ENCODE results near the gene BANP.

The BANP gene

DNA sequence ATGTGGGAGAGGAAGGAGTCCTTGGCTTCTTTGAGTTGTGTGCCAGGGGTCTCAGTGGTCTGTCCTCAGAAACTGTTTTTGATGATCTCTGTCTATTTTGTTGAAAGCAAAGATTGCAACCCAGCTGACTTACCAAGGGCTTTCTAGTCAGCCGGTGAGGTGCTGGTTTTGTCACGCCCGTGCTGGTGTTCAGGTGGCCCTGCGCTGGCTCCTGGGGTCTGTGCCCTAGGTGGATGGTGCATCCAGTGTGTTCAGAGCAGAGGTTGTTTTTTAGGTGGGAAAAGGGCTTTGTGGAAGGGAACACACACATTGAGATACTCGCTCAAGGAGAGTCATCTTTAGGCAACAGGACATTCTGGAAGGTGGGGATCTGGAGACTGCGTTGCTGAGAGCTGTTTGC is 51.0 kb downstream of the BANP start:
- DNase-seq (ENCODE audit: low spot score), result no peak
- H3K36me3 ChIP-seq (ENCODE audit: low read depth), result no peaks in the 10 kb centered on the region; the same call in 1 of the 2 replicates

DNA sequence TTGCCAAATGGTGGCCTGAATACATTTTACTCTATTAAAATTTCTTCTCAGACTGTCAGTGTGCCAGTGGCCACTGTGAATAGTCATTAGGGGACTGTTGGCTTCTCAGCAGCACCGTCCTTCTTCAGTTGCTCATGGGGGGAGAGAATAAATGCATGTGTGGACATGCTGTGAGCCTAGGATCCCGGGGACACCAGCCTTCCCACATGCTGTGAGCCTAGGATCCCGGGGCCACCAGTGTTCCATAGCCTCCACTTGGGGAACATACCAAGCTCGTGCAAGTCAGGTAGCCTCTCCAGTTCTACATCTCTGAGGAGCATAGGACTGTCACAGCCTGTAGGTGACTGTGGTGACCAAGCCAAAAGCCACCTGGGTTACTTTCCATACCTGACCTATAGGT is 51.5 kb downstream of the BANP start:
- DNase-seq (ENCODE audit: low spot score) (no peak), ATAC-seq (ENCODE audit: low read depth) (no peak)
- Histone ChIP-seq H3K27me3 (ENCODE audit: insufficient read depth, poor library complexity, severe bottlenecking) (no peaks in the 10 kb centered on the region), H3K36me3 (ENCODE audit: low read depth) (no peaks in the 10 kb centered on the region; the same call in 1 of the 2 replicates), H3K9me3 (ENCODE audit: severe bottlenecking) (no peaks in the 10 kb centered on the region), H3K27ac (ENCODE audit: poor library complexity, severe bottlenecking) (no peak overlapping the region), H3K4me1 (ENCODE audit: insufficient read depth, poor library complexity, severe bottlenecking) (no peaks in the 10 kb centered on the region), H3K4me3 (ENCODE audit: severe bottlenecking) (no peak overlapping the region)
- TF ChIP-seq, protein P1, sequence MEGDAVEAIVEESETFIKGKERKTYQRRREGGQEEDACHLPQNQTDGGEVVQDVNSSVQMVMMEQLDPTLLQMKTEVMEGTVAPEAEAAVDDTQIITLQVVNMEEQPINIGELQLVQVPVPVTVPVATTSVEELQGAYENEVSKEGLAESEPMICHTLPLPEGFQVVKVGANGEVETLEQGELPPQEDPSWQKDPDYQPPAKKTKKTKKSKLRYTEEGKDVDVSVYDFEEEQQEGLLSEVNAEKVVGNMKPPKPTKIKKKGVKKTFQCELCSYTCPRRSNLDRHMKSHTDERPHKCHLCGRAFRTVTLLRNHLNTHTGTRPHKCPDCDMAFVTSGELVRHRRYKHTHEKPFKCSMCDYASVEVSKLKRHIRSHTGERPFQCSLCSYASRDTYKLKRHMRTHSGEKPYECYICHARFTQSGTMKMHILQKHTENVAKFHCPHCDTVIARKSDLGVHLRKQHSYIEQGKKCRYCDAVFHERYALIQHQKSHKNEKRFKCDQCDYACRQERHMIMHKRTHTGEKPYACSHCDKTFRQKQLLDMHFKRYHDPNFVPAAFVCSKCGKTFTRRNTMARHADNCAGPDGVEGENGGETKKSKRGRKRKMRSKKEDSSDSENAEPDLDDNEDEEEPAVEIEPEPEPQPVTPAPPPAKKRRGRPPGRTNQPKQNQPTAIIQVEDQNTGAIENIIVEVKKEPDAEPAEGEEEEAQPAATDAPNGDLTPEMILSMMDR (IDR thresholded peaks at IDR 0.05; ENCODE audit: poor library complexity, severe bottlenecking), result no peak

More for the DNA sequence above, 51.0 kb downstream of the BANP start:
- Histone ChIP-seq H3K4me1 (ENCODE audit: insufficient read depth, poor library complexity, severe bottlenecking) (no peaks in the 10 kb centered on the region), H3K4me3 (ENCODE audit: severe bottlenecking) (no peak overlapping the region), H3K27me3 (ENCODE audit: insufficient read depth, poor library complexity, severe bottlenecking) (no peaks in the 10 kb centered on the region), H3K9me3 (ENCODE audit: severe bottlenecking) (no peaks in the 10 kb centered on the region), H3K27ac (ENCODE audit: poor library complexity, severe bottlenecking) (no peak overlapping the region)
- ATAC-seq (ENCODE audit: low read depth), result no peak
- TF ChIP-seq, protein P1 (IDR thresholded peaks at IDR 0.05; ENCODE audit: poor library complexity, severe bottlenecking), result no peak

DNA sequence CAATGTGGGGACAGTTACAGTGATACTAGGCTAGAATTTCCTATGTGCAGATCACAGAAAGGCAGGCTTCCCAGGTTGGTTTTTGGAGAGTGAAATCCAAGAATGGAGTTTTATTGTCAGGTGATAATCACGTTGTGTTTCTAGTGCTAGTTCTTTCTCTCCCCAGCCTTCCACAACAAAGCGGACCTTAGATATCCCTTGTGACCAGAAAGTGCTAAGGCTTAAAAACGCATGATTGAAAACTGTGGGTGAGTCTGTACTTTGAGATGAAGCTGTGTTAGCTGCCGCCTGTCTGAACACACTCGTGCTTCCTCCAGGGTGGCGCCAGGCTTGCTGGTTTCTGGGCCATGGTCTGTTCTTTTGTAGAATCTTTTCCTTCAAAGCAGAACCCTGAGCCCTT is 52.1 kb downstream of the BANP start:
- Histone ChIP-seq H3K27me3 (ENCODE audit: insufficient read depth, poor library complexity, severe bottlenecking) (no peaks in the 10 kb centered on the region), H3K9me3 (ENCODE audit: severe bottlenecking) (no peaks in the 10 kb centered on the region), H3K4me3 (ENCODE audit: severe bottlenecking) (no peak overlapping the region), H3K36me3 (ENCODE audit: low read depth) (no peaks in the 10 kb centered on the region; the same call in 1 of the 2 replicates), H3K27ac (ENCODE audit: poor library complexity, severe bottlenecking) (no peak overlapping the region), H3K4me1 (ENCODE audit: insufficient read depth, poor library complexity, severe bottlenecking) (no peaks in the 10 kb centered on the region)
- TF ChIP-seq, protein P1 (IDR thresholded peaks at IDR 0.05; ENCODE audit: poor library complexity, severe bottlenecking), result no peak
- ATAC-seq (ENCODE audit: low read depth), result no peak
- DNase-seq (ENCODE audit: low spot score), result no peak

GRCh38 chr16:88003736-88004135 is 52.5 kb downstream of the BANP start:
- no peaks in the 10 kb centered on the region for H3K27me3 ChIP-seq (ENCODE audit: insufficient read depth, poor library complexity, severe bottlenecking)
- DNase-seq (ENCODE audit: low spot score), result no peak
- no peaks in the 10 kb centered on the region; the same call in 1 of the 2 replicates for H3K36me3 ChIP-seq (ENCODE audit: low read depth)
- no peaks in the 10 kb centered on the region for H3K9me3 ChIP-seq (ENCODE audit: severe bottlenecking)
- H3K4me1 ChIP-seq (ENCODE audit: insufficient read depth, poor library complexity, severe bottlenecking), result no peaks in the 10 kb centered on the region
- no peak for ATAC-seq (ENCODE audit: low read depth)
- no peak overlapping the region for H3K4me3 ChIP-seq (ENCODE audit: severe bottlenecking)
- TF ChIP-seq, protein P1 (IDR thresholded peaks at IDR 0.05; ENCODE audit: poor library complexity, severe bottlenecking), result no peak
- H3K27ac ChIP-seq (ENCODE audit: poor library complexity, severe bottlenecking), result no peak overlapping the region

GRCh38 chr16:88004391-88004790 is 53.2 kb downstream of the BANP start:
- Histone ChIP-seq H3K4me1 (ENCODE audit: insufficient read depth, poor library complexity, severe bottlenecking) (no peaks in the 10 kb centered on the region), H3K27me3 (ENCODE audit: insufficient read depth, poor library complexity, severe bottlenecking) (no peaks in the 10 kb centered on the region), H3K36me3 (ENCODE audit: low read depth) (no peaks in the 10 kb centered on the region; the same call in 1 of the 2 replicates), H3K27ac (ENCODE audit: poor library complexity, severe bottlenecking) (no peak overlapping the region), H3K4me3 (ENCODE audit: severe bottlenecking) (no peak overlapping the region), H3K9me3 (ENCODE audit: severe bottlenecking) (no peaks in the 10 kb centered on the region)
- DNase-seq (ENCODE audit: low spot score) (no peak), ATAC-seq (ENCODE audit: low read depth) (no peak)
- TF ChIP-seq, protein P1 (IDR thresholded peaks at IDR 0.05; ENCODE audit: poor library complexity, severe bottlenecking), result no peak

Measured in RWPE2 (cell line).